Measurements from ENCODE around the gene LMAN1L.

DNA sequence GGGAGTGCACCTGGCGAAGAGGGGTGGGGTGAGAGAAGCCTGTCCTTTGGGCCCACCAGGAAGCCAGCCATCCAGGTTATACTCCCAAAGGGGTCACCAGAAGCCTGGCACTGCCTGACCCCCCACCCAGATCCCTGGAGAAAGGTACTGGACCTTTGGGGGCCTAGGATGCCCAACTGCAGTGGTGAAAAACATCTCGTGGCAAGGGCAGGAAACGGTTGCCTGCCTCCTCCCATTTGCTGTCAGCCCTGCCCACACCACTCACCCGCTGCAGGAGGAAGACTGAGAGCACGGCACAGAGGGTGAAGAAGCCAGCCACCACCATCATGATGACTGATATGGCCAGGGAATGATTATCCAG, 32.6 kb downstream of the LMAN1L start:
- TF ChIP-seq, protein P1, sequence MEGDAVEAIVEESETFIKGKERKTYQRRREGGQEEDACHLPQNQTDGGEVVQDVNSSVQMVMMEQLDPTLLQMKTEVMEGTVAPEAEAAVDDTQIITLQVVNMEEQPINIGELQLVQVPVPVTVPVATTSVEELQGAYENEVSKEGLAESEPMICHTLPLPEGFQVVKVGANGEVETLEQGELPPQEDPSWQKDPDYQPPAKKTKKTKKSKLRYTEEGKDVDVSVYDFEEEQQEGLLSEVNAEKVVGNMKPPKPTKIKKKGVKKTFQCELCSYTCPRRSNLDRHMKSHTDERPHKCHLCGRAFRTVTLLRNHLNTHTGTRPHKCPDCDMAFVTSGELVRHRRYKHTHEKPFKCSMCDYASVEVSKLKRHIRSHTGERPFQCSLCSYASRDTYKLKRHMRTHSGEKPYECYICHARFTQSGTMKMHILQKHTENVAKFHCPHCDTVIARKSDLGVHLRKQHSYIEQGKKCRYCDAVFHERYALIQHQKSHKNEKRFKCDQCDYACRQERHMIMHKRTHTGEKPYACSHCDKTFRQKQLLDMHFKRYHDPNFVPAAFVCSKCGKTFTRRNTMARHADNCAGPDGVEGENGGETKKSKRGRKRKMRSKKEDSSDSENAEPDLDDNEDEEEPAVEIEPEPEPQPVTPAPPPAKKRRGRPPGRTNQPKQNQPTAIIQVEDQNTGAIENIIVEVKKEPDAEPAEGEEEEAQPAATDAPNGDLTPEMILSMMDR (IDR thresholded peaks at IDR 0.05) = no peak
- TF ChIP-seq POLR2A (IDR thresholded peaks at IDR 0.05) = no peak
